GM12892 (cell line): ENCODE measurements around the gene ZNF606.

ENCODE experiments used
- DNase-seq: peaks from one replicate; pipeline ENCODE4 v3.0.0; 2011; ENCODE audit not compliant: insufficient read length
- FAIRE-seq: peaks from 2 replicates; lab custom pipeline; 2011; peaks lifted over from hg19 to GRCh38; lab: Jason Lieb, UNC
- POLR2A ChIP-seq: IDR thresholded peaks from 2 replicates; pipeline ENCODE4 v1.6.1; 2011; ENCODE audit warnings: low read depth, low read length, control low read depth
- POLR2AphosphoS5 ChIP-seq: IDR thresholded peaks from 2 replicates; pipeline ENCODE4 v1.6.1; 2011; ENCODE audit warnings: low read depth, low read length, control low read depth
- TAF1 ChIP-seq: IDR thresholded peaks from 2 replicates; pipeline ENCODE4 v1.6.1; 2011; ENCODE audit warnings: low read depth, mild to moderate bottlenecking, control low read depth, low read length, borderline replicate concordance

Gene ZNF606

GRCh38 chr19:58037927-58038687, 35.5 kb upstream of the ZNF606 start:
- no peak for TF ChIP-seq TAF1
- TF ChIP-seq POLR2A: no peak
- TF ChIP-seq POLR2AphosphoS5: no peak
- FAIRE-seq (no peak), DNase-seq (no peak)

GRCh38 chr19:58035863-58036262, 33.2 kb upstream of the ZNF606 start:
- no peak for TF ChIP-seq POLR2AphosphoS5
- TF ChIP-seq POLR2A: no peak
- TF ChIP-seq TAF1: no peak
- no peak for FAIRE-seq
- no peak for DNase-seq

- no peak for TF ChIP-seq POLR2A
- no peak for TF ChIP-seq POLR2AphosphoS5
- TF ChIP-seq TAF1: no peak
- FAIRE-seq (no peak), DNase-seq (no peak)
These were observed 31.8 kb upstream of the ZNF606 start for GRCh38 chr19:58034477-58034793.

GRCh38 chr19:58033741-58034476, 31.3 kb upstream of the ZNF606 start, which contains the start of gene ZSCAN1:
TSS of gene ZSCAN1 (plus strand) at chr19:58034025. CDS start at chr19:58037837, 3,812 bp downstream.
- no peak for TF ChIP-seq POLR2A
- TF ChIP-seq TAF1: no peak
- TF ChIP-seq POLR2AphosphoS5: no peak
- DNase-seq: no peak
- no peak for FAIRE-seq

- TF ChIP-seq POLR2AphosphoS5: no peak
- no peak for TF ChIP-seq POLR2A
- TF ChIP-seq TAF1: no peak
- FAIRE-seq (no peak), DNase-seq (no peak)
These were observed 22.0 kb upstream of the ZNF606 start for GRCh38 chr19:58024661-58025060.

- no peak for FAIRE-seq
- no peak for TF ChIP-seq POLR2A
- no peak for TF ChIP-seq TAF1
- no peak for TF ChIP-seq POLR2AphosphoS5
- no peak for DNase-seq
These were observed 19.7 kb upstream of the ZNF606 start for GRCh38 chr19:58022283-58022660.

GRCh38 chr19:58021541-58022282, 19.1 kb upstream of the ZNF606 start:
- TF ChIP-seq TAF1 (no peak), POLR2AphosphoS5 (no peak), POLR2A (no peak)
- FAIRE-seq (no peak), DNase-seq (no peak)

- FAIRE-seq (no peak), DNase-seq (no peak)
- no peak for TF ChIP-seq POLR2A
- TF ChIP-seq TAF1: no peak
- no peak for TF ChIP-seq POLR2AphosphoS5
These were observed 17.5 kb upstream of the ZNF606 start for GRCh38 chr19:58020129-58020528.

- DNase-seq (no peak), FAIRE-seq (no peak)
- TF ChIP-seq POLR2A (no peak), POLR2AphosphoS5 (no peak), TAF1 (no peak)
These were observed 11.5 kb upstream of the ZNF606 start for GRCh38 chr19:58014141-58014540.

- TF ChIP-seq POLR2AphosphoS5 (no peak), TAF1 (no peak), POLR2A (no peak)
- DNase-seq: no peak
- FAIRE-seq: no peak
These were observed 7.9 kb upstream of the ZNF606 start for GRCh38 chr19:58010507-58010906.

GRCh38 chr19:58009666-58010301, 7.2 kb upstream of the ZNF606 start:
- TF ChIP-seq POLR2AphosphoS5 (no peak), POLR2A (peak; percentile 35; the same call in 1 of the 2 replicates), TAF1 (no peak)
- peak; percentile 37 for DNase-seq
- no peak for FAIRE-seq
